HepG2 (cell line): Measurements from ENCODE around the gene NSUN5. TPM values are rescaled to one million over a fixed set of nuclear protein-coding genes. Genes with fewer than 3 reads are reported as not detected.

Experiments
- AHR ChIP-seq: IDR thresholded peaks from 2 replicates; pipeline ENCODE4 v1.6.1; 2018; ENCODE audit warnings: missing genetic modification reagents, missing compliant biosample characterization
- CERS6 ChIP-seq: sonication (generic); formaldehyde crosslinking; IDR thresholded peaks from 2 replicates; pipeline ENCODE4 v1.5.0; 2020; ENCODE audit warnings: missing genetic modification reagents
- DPF2 ChIP-seq: sonication (generic); formaldehyde crosslinking; IDR thresholded peaks from 2 replicates; pipeline ENCODE4 v1.4.0; 2020; ENCODE audit warnings: mild to moderate bottlenecking, low read depth, missing genetic modification reagents, borderline replicate concordance
- GTF3A ChIP-seq: sonication (generic); formaldehyde crosslinking; conservative IDR thresholded peaks from 2 replicates; pipeline ENCODE4 v1.4.0; 2020; ENCODE audit warnings: mild to moderate bottlenecking, missing genetic modification reagents
- HNF4A ChIP-seq: sonication (generic); formaldehyde crosslinking; IDR thresholded peaks from 2 replicates; pipeline ENCODE4 v1.4.0; 2020; ENCODE audit warnings: missing genetic modification reagents
- RCOR2 ChIP-seq: IDR thresholded peaks from 2 replicates; pipeline ENCODE4 v1.6.1; 2016; ENCODE audit warnings: missing biosample characterization, missing genetic modification reagents
- SNRNP70 ChIP-seq: fragments of 200-400 bp; formaldehyde crosslinking; IDR thresholded peaks from 2 replicates; pipeline ENCODE4 v1.6.1; 2017; ENCODE audit warnings: mild to moderate bottlenecking, low read depth, low read length, moderate library complexity
- ZBTB26 ChIP-seq: IDR thresholded peaks from 2 replicates; pipeline ENCODE4 v1.6.1; 2016; ENCODE audit warnings: missing compliant biosample characterization, missing genetic modification reagents, borderline replicate concordance
- ZBTB7B ChIP-seq: sonication (generic); formaldehyde crosslinking; IDR thresholded peaks from 2 replicates; pipeline ENCODE4 v1.4.0; 2020; ENCODE audit warnings: missing genetic modification reagents
- ZIK1 ChIP-seq: sonication (generic); formaldehyde crosslinking; IDR thresholded peaks from 2 replicates; pipeline ENCODE4 v1.5.0; 2020; ENCODE audit warnings: mild to moderate bottlenecking, low read depth, missing genetic modification reagents, borderline replicate concordance
- ZKSCAN1 ChIP-seq: fragments of 150-350 bp; IDR thresholded peaks from 2 replicates; pipeline ENCODE4 v1.6.1; 2014; ENCODE audit warnings: low read length
- ZNF232 ChIP-seq: sonication (generic); formaldehyde crosslinking; IDR thresholded peaks from 2 replicates; pipeline ENCODE4 v1.4.0; 2020; ENCODE audit warnings: missing genetic modification reagents, borderline replicate concordance
- ZNF317 ChIP-seq: sonication (generic); formaldehyde crosslinking; IDR thresholded peaks from 2 replicates; pipeline ENCODE4 v1.5.0; 2020; ENCODE audit warnings: mild to moderate bottlenecking, missing genetic modification reagents
- ZNF501 ChIP-seq: sonication (generic); formaldehyde crosslinking; IDR thresholded peaks from 2 replicates; pipeline ENCODE4 v1.5.1; 2020; ENCODE audit warnings: mild to moderate bottlenecking, moderate library complexity, missing genetic modification reagents
- ZNF549 ChIP-seq: sonication (generic); formaldehyde crosslinking; IDR thresholded peaks from 2 replicates; pipeline ENCODE4 v1.5.0; 2020; ENCODE audit warnings: missing genetic modification reagents
- ZNF557 ChIP-seq: sonication (generic); formaldehyde crosslinking; IDR thresholded peaks from 2 replicates; pipeline ENCODE4 v1.4.0; 2020; ENCODE audit warnings: missing genetic modification reagents
- ZNF607 ChIP-seq: sonication (generic); formaldehyde crosslinking; IDR thresholded peaks from 2 replicates; pipeline ENCODE4 v1.5.1; 2020; ENCODE audit warnings: missing genetic modification reagents, mild to moderate bottlenecking, borderline replicate concordance
- ZNF670 ChIP-seq: sonication (generic); formaldehyde crosslinking; IDR thresholded peaks from 2 replicates; pipeline ENCODE4 v1.8.0; 2022; ENCODE audit warnings: mild to moderate bottlenecking, missing genetic modification reagents, borderline replicate concordance
- ZNF710 ChIP-seq: sonication (generic); formaldehyde crosslinking; IDR thresholded peaks from 2 replicates; pipeline ENCODE4 v1.5.0; 2020; ENCODE audit warnings: mild to moderate bottlenecking, missing genetic modification reagents, borderline replicate concordance
- polyA plus RNA-seq, 8 experiments: library from polyadenylated mRNA; depleted of rRNA in 3 of 8; stranded (reverse) in 7 of 8; unstranded in 1 of 8; fragments of >200 nt; fragmentation: Illumina TruSeq in 4 of 8; extraction: Trizol in 4 of 8; gene quantifications; 2 replicates each; pipeline versions ENCODE4 v1.2.1 to v1.2.3, GENCODE V29; 2011 to 2016; ENCODE audit warnings: low read depth in 4 of 8, missing spikeins in 1 of 8, mixed read lengths in 1 of 8; ENCODE audit not compliant: insufficient read depth in 1 of 8
- total RNA-seq, 5 experiments: library from RNA; depleted of rRNA; stranded (reverse); fragments of >200 nt; fragmentation: Illumina TruSeq; extraction: Trizol; gene quantifications; 2 replicates each; pipeline ENCODE4 v1.2.3, GENCODE V29; 2016; ENCODE audit warnings: low read depth in 1 of 5
- TF ChIP-seq, protein P1 (sequence below): sonication (generic); formaldehyde crosslinking; IDR thresholded peaks from 2 replicates; pipeline ENCODE4 v1.8.0; 2022; ENCODE audit warnings: low read depth, missing genetic modification reagents
- TF ChIP-seq, protein P2 (sequence below): IDR thresholded peaks from 2 replicates; pipeline ENCODE4 v1.6.1; 2016
- TF ChIP-seq, protein P3 (sequence below): sonication (generic); formaldehyde crosslinking; IDR thresholded peaks from 2 replicates; pipeline ENCODE4 v1.4.0; 2020; ENCODE audit warnings: mild to moderate bottlenecking, missing genetic modification reagents
- TF ChIP-seq, protein P4 (sequence below): IDR thresholded peaks from 2 replicates; pipeline ENCODE4 v1.6.1; 2016; ENCODE audit warnings: low read depth, borderline replicate concordance

NSUN5 gene
- total and polyA plus RNA-seq, 2 of the 13 experiments (the other 11 are each of a cell fraction or from before 2014, with no cell fraction given) = 19.9 to 35.8 TPM

- TF ChIP-seq ZNF232 (CRISPR knock-in tag) (peak; percentile 97), CERS6 (CRISPR knock-in tag) (peak; percentile 83; the same call in 1 of the 2 replicates), ZBTB7B (CRISPR knock-in tag) (peak; percentile 24; the same call in 1 of the 2 replicates), ZNF317 (CRISPR knock-in tag) (peak; percentile 80), ZNF670 (peak; percentile 93), ZNF710 (CRISPR knock-in tag) (no peak), RCOR2 (CRISPR knock-in tag) (no peak), ZIK1 (CRISPR knock-in tag) (peak; percentile 90; the same call in 1 of the 2 replicates), ZNF557 (CRISPR knock-in tag) (peak; percentile 92; the same call in 1 of the 2 replicates), HNF4A (peak; percentile 85), AHR (CRISPR knock-in tag) (no peak), DPF2 (no peak), SNRNP70 (no peak), ZKSCAN1 (no peak), ZNF501 (CRISPR knock-in tag) (no peak), ZBTB26 (CRISPR knock-in tag) (peak; percentile 71; the same call in 1 of the 2 replicates), ZNF549 (CRISPR knock-in tag) (no peak), ZNF607 (CRISPR knock-in tag) (peak; percentile 71), GTF3A (CRISPR knock-in tag) (no peak)
- TF ChIP-seq, protein P1, sequence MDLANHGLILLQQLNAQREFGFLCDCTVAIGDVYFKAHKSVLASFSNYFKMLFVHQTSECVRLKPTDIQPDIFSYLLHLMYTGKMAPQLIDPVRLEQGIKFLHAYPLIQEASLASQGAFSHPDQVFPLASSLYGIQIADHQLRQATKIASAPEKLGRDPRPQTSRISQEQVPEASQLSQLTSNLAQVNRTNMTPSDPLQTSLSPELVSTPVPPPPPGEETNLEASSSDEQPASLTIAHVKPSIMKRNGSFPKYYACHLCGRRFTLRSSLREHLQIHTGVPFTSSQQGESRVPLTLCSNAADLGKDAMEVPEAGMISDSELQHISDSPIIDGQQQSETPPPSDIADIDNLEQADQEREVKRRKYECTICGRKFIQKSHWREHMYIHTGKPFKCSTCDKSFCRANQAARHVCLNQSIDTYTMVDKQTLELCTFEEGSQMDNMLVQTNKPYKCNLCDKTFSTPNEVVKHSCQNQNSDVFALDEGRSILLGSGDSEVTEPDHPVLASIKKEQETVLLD = peak; percentile 78
- TF ChIP-seq, protein P2, sequence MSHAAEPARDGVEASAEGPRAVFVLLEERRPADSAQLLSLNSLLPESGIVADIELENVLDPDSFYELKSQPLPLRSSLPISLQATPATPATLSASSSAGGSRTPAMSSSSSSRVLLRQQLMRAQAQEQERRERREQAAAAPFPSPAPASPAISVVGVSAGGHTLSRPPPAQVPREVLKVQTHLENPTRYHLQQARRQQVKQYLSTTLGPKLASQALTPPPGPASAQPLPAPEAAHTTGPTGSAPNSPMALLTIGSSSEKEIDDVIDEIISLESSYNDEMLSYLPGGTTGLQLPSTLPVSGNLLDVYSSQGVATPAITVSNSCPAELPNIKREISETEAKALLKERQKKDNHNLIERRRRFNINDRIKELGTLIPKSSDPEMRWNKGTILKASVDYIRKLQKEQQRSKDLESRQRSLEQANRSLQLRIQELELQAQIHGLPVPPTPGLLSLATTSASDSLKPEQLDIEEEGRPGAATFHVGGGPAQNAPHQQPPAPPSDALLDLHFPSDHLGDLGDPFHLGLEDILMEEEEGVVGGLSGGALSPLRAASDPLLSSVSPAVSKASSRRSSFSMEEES (CRISPR knock-in tag) = peak; percentile 89
- TF ChIP-seq, protein P3, sequence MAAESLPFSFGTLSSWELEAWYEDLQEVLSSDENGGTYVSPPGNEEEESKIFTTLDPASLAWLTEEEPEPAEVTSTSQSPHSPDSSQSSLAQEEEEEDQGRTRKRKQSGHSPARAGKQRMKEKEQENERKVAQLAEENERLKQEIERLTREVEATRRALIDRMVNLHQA (CRISPR knock-in tag) = no peak
- TF ChIP-seq, protein P4, sequence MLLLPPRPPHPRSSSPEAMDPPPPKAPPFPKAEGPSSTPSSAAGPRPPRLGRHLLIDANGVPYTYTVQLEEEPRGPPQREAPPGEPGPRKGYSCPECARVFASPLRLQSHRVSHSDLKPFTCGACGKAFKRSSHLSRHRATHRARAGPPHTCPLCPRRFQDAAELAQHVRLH (CRISPR knock-in tag) = peak; percentile 98; the same call in 1 of the 2 replicates
Measured at GRCh38 chr7:73308665-73309214, at the start of gene NSUN5 (continued).
